ENCODE measurements around the gene LRP2BP.
"Not testable (repeated sequence)": the region's sequence is repeated elsewhere in the genome, so short reads cannot be mapped to it uniquely, and the experiment has no call there.

The LRP2BP gene

GRCh38 chr4:185369731-185370130 is 26.0 kb downstream of the LRP2BP start:
- DNase-seq (ENCODE audit: low read depth) = no peak
- no peak for TF ChIP-seq CTCF (IDR thresholded peaks at IDR 0.05; ENCODE audit: control insufficient read depth, extremely low read depth, insufficient read depth)
- H3K4me3 ChIP-seq (ENCODE audit: low read depth, low read length) = no peak overlapping the region

GRCh38 chr4:185364886-185365285 is 30.8 kb downstream of the LRP2BP start:
- DNase-seq (ENCODE audit: low read depth) = no peak
- no peak overlapping the region for H3K4me3 ChIP-seq (ENCODE audit: low read depth, low read length)
- TF ChIP-seq CTCF (IDR thresholded peaks at IDR 0.05; ENCODE audit: control insufficient read depth, extremely low read depth, insufficient read depth) = no peak

GRCh38 chr4:185363251-185363650 is 32.5 kb downstream of the LRP2BP start:
- H3K4me3 ChIP-seq (ENCODE audit: low read depth, low read length) = no peak overlapping the region
- no peak for DNase-seq (ENCODE audit: low read depth)
- TF ChIP-seq CTCF (IDR thresholded peaks at IDR 0.05; ENCODE audit: control insufficient read depth, extremely low read depth, insufficient read depth) = no peak

GRCh38 chr4:185362570-185362969 is 33.2 kb downstream of the LRP2BP start:
- DNase-seq (ENCODE audit: low read depth); H3K4me3 ChIP-seq (ENCODE audit: low read depth, low read length): not testable (repeated sequence)

- TF ChIP-seq CTCF (IDR thresholded peaks at IDR 0.05; ENCODE audit: control insufficient read depth, extremely low read depth, insufficient read depth) = no peak
- no peak overlapping the region for H3K4me3 ChIP-seq (ENCODE audit: low read depth, low read length)
- no peak for DNase-seq (ENCODE audit: low read depth)
These were observed 33.9 kb downstream of the LRP2BP start for GRCh38 chr4:185361872-185362271.

- no peak for TF ChIP-seq CTCF (IDR thresholded peaks at IDR 0.05; ENCODE audit: control insufficient read depth, extremely low read depth, insufficient read depth)
- no peak for DNase-seq (ENCODE audit: low read depth)
- H3K4me3 ChIP-seq (ENCODE audit: low read depth, low read length) = no peak overlapping the region
These were observed 35.8 kb downstream of the LRP2BP start for GRCh38 chr4:185359767-185360446.

- H3K4me3 ChIP-seq (ENCODE audit: low read depth, low read length) = no peak overlapping the region
- no peak for DNase-seq (ENCODE audit: low read depth)
- TF ChIP-seq CTCF (IDR thresholded peaks at IDR 0.05; ENCODE audit: control insufficient read depth, extremely low read depth, insufficient read depth) = no peak
These were observed 36.8 kb downstream of the LRP2BP start for GRCh38 chr4:185358959-185359358.

Measured in LNCaP clone FGC (cell line).